HEK293 (cell line): ENCODE data around the gene PFKL.

Experiments used
- CTCF ChIA-PET: fragments of 350-600 bp; formaldehyde crosslinking; extraction: SDS; loops from one replicate; lab custom pipeline; 2021; ENCODE audit warnings: antibody characterized with exemption; lab: Yijun Ruan, JAX
- POLR2A ChIA-PET: fragments of 300-600 bp; formaldehyde crosslinking; extraction: SDS; loops from one replicate; lab custom pipeline; 2020; ENCODE audit warnings: antibody characterized with exemption, inconsistent platforms; lab: Yijun Ruan, JAX
- H3K27ac ChIP-seq: fragments of 200-500 bp; sonication (Bioruptor generic); 2 replicates; pipeline ENCODE4 v1.5.1; 2014; ENCODE audit warnings: low read depth, low read length, control low read depth, inconsistent platforms; ENCODE audit errors: extremely low read depth
- H3K36me3 ChIP-seq, 2 experiments: fragments of 200-500 bp in 1 of 2; sonication (Bioruptor generic) in 1 of 2; 1 replicate in 1 of 2; 2 replicates in 1 of 2; pipeline ENCODE4 v1.5.1; 2014 to 2017; ENCODE audit warnings: inconsistent platforms in 2 of 2, low read length in 2 of 2; ENCODE audit not compliant: control insufficient read depth in 2 of 2, insufficient read depth in 1 of 2
- H3K4me1 ChIP-seq: fragments of 200-500 bp; sonication (Bioruptor generic); 2 replicates; pipeline ENCODE4 v1.5.1; 2014; ENCODE audit warnings: mild to moderate bottlenecking, low read length, inconsistent platforms; ENCODE audit not compliant: control insufficient read depth, insufficient read depth
- H3K4me3 ChIP-seq: 2 replicates; pipeline ENCODE4 v1.5.1; 2011; ENCODE audit warnings: low read depth, mild to moderate bottlenecking, control low read depth, low read length, moderate library complexity
- H3K9me3 ChIP-seq: fragments of 200-500 bp; sonication (Bioruptor generic); 2 replicates; pipeline ENCODE4 v1.5.1; 2014; ENCODE audit warnings: low read depth, low read length, inconsistent platforms; ENCODE audit not compliant: control insufficient read depth, insufficient read depth
- CTCF ChIP-seq: fragments of 450-650 bp; formaldehyde crosslinking; IDR thresholded peaks from 2 replicates; pipeline ENCODE4 v1.5.1; 2016; ENCODE audit warnings: missing biosample characterization, missing genetic modification characterization
- EGR2 ChIP-seq: fragments of 450-650 bp; formaldehyde crosslinking; IDR thresholded peaks from 2 replicates; pipeline ENCODE4 v1.5.1; 2016; ENCODE audit warnings: low read depth, missing biosample characterization, missing genetic modification characterization
- GFI1B ChIP-seq: fragments of 450-650 bp; formaldehyde crosslinking; IDR thresholded peaks from 2 replicates; pipeline ENCODE4 v1.5.1; 2016; ENCODE audit warnings: missing biosample characterization, missing genetic modification characterization
- GLIS1 ChIP-seq: fragments of 450-650 bp; formaldehyde crosslinking; IDR thresholded peaks from 2 replicates; pipeline ENCODE4 v1.5.1; 2016; ENCODE audit warnings: missing biosample characterization, missing genetic modification characterization
- GLIS2 ChIP-seq: fragments of 450-650 bp; formaldehyde crosslinking; IDR thresholded peaks from 2 replicates; pipeline ENCODE4 v1.5.1; 2016; ENCODE audit warnings: missing biosample characterization, missing genetic modification characterization
- HOXA7 ChIP-seq: sonication (generic); formaldehyde crosslinking; IDR thresholded peaks from 2 replicates; pipeline ENCODE4 v1.8.1; 2022; ENCODE audit warnings: missing genetic modification reagents, borderline replicate concordance
- HOXC10 ChIP-seq: sonication (generic); formaldehyde crosslinking; IDR thresholded peaks from 2 replicates; pipeline ENCODE4 v1.8.1; 2023; ENCODE audit warnings: mild to moderate bottlenecking, missing genetic modification reagents
- KLF1 ChIP-seq: fragments of 450-650 bp; formaldehyde crosslinking; IDR thresholded peaks from 2 replicates; pipeline ENCODE4 v1.5.1; 2016; ENCODE audit warnings: missing biosample characterization, missing genetic modification characterization
- KLF9 ChIP-seq: fragments of 450-650 bp; formaldehyde crosslinking; IDR thresholded peaks from 2 replicates; pipeline ENCODE4 v1.5.1; 2016; ENCODE audit warnings: missing biosample characterization, missing genetic modification characterization, low read depth
- PATZ1 ChIP-seq: fragments of 450-650 bp; formaldehyde crosslinking; IDR thresholded peaks from 2 replicates; pipeline ENCODE4 v1.5.1; 2016; ENCODE audit warnings: missing biosample characterization, missing genetic modification characterization
- ZBTB48 ChIP-seq: fragments of 450-650 bp; formaldehyde crosslinking; IDR thresholded peaks from 2 replicates; pipeline ENCODE4 v1.5.1; 2016; ENCODE audit warnings: missing biosample characterization, missing genetic modification characterization
- ZIC2 ChIP-seq: fragments of 450-650 bp; formaldehyde crosslinking; IDR thresholded peaks from 2 replicates; pipeline ENCODE4 v1.5.1; 2016; ENCODE audit warnings: missing biosample characterization, missing genetic modification characterization
- ZNF140 ChIP-seq: fragments of 450-650 bp; formaldehyde crosslinking; IDR thresholded peaks from 2 replicates; pipeline ENCODE4 v1.5.1; 2016; ENCODE audit warnings: missing biosample characterization, missing genetic modification characterization
- ZNF335 ChIP-seq: fragments of 450-650 bp; formaldehyde crosslinking; conservative IDR thresholded peaks from 2 replicates; pipeline ENCODE4 v1.5.1; 2016; ENCODE audit warnings: missing biosample characterization, missing genetic modification characterization
- ZNF394 ChIP-seq: fragments of 450-650 bp; formaldehyde crosslinking; IDR thresholded peaks from 2 replicates; pipeline ENCODE4 v1.5.1; 2016; ENCODE audit warnings: missing biosample characterization, missing genetic modification characterization, mild to moderate bottlenecking, moderate library complexity, borderline replicate concordance
- ZNF423 ChIP-seq: fragments of 450-650 bp; formaldehyde crosslinking; IDR thresholded peaks from 2 replicates; pipeline ENCODE4 v1.5.1; 2016; ENCODE audit warnings: missing biosample characterization, missing genetic modification characterization
- ZNF473 ChIP-seq: fragments of 450-650 bp; formaldehyde crosslinking; IDR thresholded peaks from 2 replicates; pipeline ENCODE4 v1.5.1; 2017; ENCODE audit warnings: missing biosample characterization, missing genetic modification characterization
- ZNF544 ChIP-seq: fragments of 450-650 bp; formaldehyde crosslinking; IDR thresholded peaks from 2 replicates; pipeline ENCODE4 v1.5.0; 2017; ENCODE audit warnings: missing biosample characterization, missing genetic modification characterization
- ZNF548 ChIP-seq: fragments of 450-650 bp; formaldehyde crosslinking; IDR thresholded peaks from 2 replicates; pipeline ENCODE4 v1.5.1; 2016; ENCODE audit warnings: missing biosample characterization, missing genetic modification characterization
- ZNF670 ChIP-seq: fragments of 450-650 bp; formaldehyde crosslinking; IDR thresholded peaks from 2 replicates; pipeline ENCODE4 v1.5.1; 2016; ENCODE audit warnings: missing biosample characterization, missing genetic modification characterization, low read depth
- ZNF677 ChIP-seq: fragments of 450-650 bp; IDR thresholded peaks from 2 replicates; pipeline ENCODE4 v1.5.0; 2018; ENCODE audit warnings: missing biosample characterization, mild to moderate bottlenecking, missing genetic modification characterization, moderate library complexity
- ZNF837 ChIP-seq: fragments of 450-650 bp; formaldehyde crosslinking; IDR thresholded peaks from 2 replicates; pipeline ENCODE4 v1.5.1; 2016; ENCODE audit warnings: missing biosample characterization, missing genetic modification characterization
- ZSCAN23 ChIP-seq: fragments of 450-650 bp; formaldehyde crosslinking; IDR thresholded peaks from 2 replicates; pipeline ENCODE4 v1.5.1; 2016; ENCODE audit warnings: missing biosample characterization, missing genetic modification characterization
- TF ChIP-seq, protein P1 (sequence below): fragments of 450-650 bp; formaldehyde crosslinking; IDR thresholded peaks from 2 replicates; pipeline ENCODE4 v1.5.1; 2016; ENCODE audit warnings: missing biosample characterization, missing genetic modification characterization
- TF ChIP-seq, protein P2 (sequence below): fragments of 450-650 bp; formaldehyde crosslinking; IDR thresholded peaks from 2 replicates; pipeline ENCODE4 v1.5.1; 2016; ENCODE audit warnings: missing biosample characterization, missing genetic modification characterization
- TF ChIP-seq, protein P3 (sequence below): fragments of 450-650 bp; formaldehyde crosslinking; IDR thresholded peaks from 2 replicates; pipeline ENCODE4 v1.5.1; 2016; ENCODE audit warnings: missing biosample characterization, missing genetic modification characterization
- TF ChIP-seq, protein P4 (sequence below): fragments of 450-650 bp; formaldehyde crosslinking; IDR thresholded peaks from 2 replicates; pipeline ENCODE4 v1.5.1; 2017; ENCODE audit warnings: missing biosample characterization, missing genetic modification characterization

The PFKL gene

GRCh38 chr21:44304877-44305293 lies 5.0 kb downstream of the PFKL start:
- Histone ChIP-seq H3K36me3 (peaks cover 0 to 30% of the 10 kb centered on the region in 2 experiments; a peak in 1 of 3 replicates), H3K4me1 (0 out of 2 replicates have a peak, but pooled peaks cover 4% of the 10 kb centered on the region), H3K4me3 (no peak overlapping the region), H3K9me3 (no peaks in the 10 kb centered on the region), H3K27ac (no peak overlapping the region)
- ChIA-PET CTCF (interaction anchor here (0.7 to 3.0 kb wide), 7 partner anchors 9 to 494 kb away, joined by 3 to 9 read pairs (median 3); no protein-coding TSS in a partner anchor), POLR2A (interaction anchor here (0.6 kb wide), 1 partner anchor 56 kb away, joined by 3 read pairs; no protein-coding TSS in a partner anchor)
- TF ChIP-seq GFI1B (no peak), PATZ1 (tag by site-specific recombination) (peak; percentile 31; the same call in 1 of the 2 replicates), ZNF544 (no peak), ZBTB48 (tag by site-specific recombination) (peak; percentile 68; the same call in 1 of the 2 replicates), KLF1 (tag by site-specific recombination) (0 out of 2 replicates have a peak, but pooled peaks have one; percentile 17), CTCF (tag by site-specific recombination) (peak; percentile 87), GLIS2 (tag by site-specific recombination) (peak; percentile 63), ZNF423 (tag by site-specific recombination) (peak; percentile 42; the same call in 1 of the 2 replicates), ZNF394 (tag by site-specific recombination) (peak; percentile 70; the same call in 1 of the 2 replicates), ZNF140 (tag by site-specific recombination) (no peak), ZIC2 (tag by site-specific recombination) (peak; percentile 89), EGR2 (tag by site-specific recombination) (peak; percentile 17; the same call in 1 of the 2 replicates)
- TF ChIP-seq, protein P1, sequence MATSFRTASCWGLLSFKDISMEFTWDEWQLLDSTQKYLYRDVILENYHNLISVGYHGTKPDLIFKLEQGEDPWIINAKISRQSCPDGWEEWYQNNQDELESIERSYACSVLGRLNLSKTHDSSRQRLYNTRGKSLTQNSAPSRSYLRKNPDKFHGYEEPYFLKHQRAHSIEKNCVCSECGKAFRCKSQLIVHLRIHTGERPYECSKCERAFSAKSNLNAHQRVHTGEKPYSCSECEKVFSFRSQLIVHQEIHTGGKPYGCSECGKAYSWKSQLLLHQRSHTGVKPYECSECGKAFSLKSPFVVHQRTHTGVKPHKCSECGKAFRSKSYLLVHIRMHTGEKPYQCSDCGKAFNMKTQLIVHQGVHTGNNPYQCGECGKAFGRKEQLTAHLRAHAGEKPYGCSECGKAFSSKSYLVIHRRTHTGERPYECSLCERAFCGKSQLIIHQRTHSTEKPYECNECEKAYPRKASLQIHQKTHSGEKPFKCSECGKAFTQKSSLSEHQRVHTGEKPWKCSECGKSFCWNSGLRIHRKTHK (tag by site-specific recombination): no peak
- TF ChIP-seq, protein P2, sequence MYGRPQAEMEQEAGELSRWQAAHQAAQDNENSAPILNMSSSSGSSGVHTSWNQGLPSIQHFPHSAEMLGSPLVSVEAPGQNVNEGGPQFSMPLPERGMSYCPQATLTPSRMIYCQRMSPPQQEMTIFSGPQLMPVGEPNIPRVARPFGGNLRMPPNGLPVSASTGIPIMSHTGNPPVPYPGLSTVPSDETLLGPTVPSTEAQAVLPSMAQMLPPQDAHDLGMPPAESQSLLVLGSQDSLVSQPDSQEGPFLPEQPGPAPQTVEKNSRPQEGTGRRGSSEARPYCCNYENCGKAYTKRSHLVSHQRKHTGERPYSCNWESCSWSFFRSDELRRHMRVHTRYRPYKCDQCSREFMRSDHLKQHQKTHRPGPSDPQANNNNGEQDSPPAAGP (tag by site-specific recombination): peak; percentile 65; the same call in 1 of the 2 replicates

GRCh38 chr21:44305691-44306090 lies 5.8 kb downstream of the PFKL start:
- no peak overlapping the region for H3K27ac ChIP-seq
- H3K36me3 ChIP-seq: peaks cover 0 to 38% of the 10 kb centered on the region in 2 experiments; a peak in 1 of 3 replicates
- POLR2A ChIA-PET: no interaction called here
- H3K9me3 ChIP-seq: no peaks in the 10 kb centered on the region
- CTCF ChIA-PET: interaction anchor here (0.9 to 1.9 kb wide), 3 partner anchors 10 to 11 kb away, joined by 3 to 7 read pairs (median 6); no protein-coding TSS in a partner anchor
- no peak overlapping the region for H3K4me3 ChIP-seq
- 0 out of 2 replicates have a peak, but pooled peaks cover 4% of the 10 kb centered on the region for H3K4me1 ChIP-seq
- no peak for TF ChIP-seq ZNF335 (tag by site-specific recombination)
- TF ChIP-seq, protein P3, sequence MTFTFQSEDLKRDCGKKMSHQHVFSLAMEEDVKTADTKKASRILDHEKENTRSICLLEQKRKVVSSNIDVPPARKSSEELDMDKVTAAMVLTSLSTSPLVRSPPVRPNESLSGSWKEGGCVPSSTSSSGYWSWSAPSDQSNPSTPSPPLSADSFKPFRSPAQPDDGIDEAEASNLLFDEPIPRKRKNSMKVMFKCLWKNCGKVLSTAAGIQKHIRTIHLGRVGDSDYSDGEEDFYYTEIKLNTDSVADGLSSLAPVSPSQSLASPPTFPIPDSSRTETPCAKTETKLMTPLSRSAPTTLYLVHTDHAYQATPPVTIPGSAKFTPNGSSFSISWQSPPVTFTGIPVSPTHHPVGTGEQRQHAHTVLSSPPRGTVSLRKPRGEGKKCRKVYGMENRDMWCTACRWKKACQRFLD (tag by site-specific recombination): no peak
- TF ChIP-seq HOXA7: no peak
- no peak for TF ChIP-seq ZNF670
- TF ChIP-seq ZNF548: no peak
- no peak for TF ChIP-seq ZNF677 (tag by site-specific recombination)
- no peak for TF ChIP-seq KLF9 (tag by site-specific recombination)
- no peak for TF ChIP-seq GLIS1 (tag by site-specific recombination)
- no peak for TF ChIP-seq ZNF837 (tag by site-specific recombination)
- no peak for TF ChIP-seq ZNF473 (tag by site-specific recombination)
- TF ChIP-seq, protein P4, sequence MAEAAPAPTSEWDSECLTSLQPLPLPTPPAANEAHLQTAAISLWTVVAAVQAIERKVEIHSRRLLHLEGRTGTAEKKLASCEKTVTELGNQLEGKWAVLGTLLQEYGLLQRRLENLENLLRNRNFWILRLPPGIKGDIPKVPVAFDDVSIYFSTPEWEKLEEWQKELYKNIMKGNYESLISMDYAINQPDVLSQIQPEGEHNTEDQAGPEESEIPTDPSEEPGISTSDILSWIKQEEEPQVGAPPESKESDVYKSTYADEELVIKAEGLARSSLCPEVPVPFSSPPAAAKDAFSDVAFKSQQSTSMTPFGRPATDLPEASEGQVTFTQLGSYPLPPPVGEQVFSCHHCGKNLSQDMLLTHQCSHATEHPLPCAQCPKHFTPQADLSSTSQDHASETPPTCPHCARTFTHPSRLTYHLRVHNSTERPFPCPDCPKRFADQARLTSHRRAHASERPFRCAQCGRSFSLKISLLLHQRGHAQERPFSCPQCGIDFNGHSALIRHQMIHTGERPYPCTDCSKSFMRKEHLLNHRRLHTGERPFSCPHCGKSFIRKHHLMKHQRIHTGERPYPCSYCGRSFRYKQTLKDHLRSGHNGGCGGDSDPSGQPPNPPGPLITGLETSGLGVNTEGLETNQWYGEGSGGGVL (tag by site-specific recombination): no peak
- TF ChIP-seq HOXC10 (CRISPR knock-in tag): no peak
- TF ChIP-seq ZSCAN23 (tag by site-specific recombination): no peak
